ENCODE results near the gene ARFIP2. TPM values are rescaled to one million over a fixed set of nuclear protein-coding genes. Genes with fewer than 3 reads are reported as not detected.

Gene ARFIP2
- total and polyA plus RNA-seq, 10 of the 15 experiments (the other 5 are each of a cell fraction or from before 2014, with no cell fraction given) = 11.7 to 59.8 (median 48.0) TPM

DNA sequence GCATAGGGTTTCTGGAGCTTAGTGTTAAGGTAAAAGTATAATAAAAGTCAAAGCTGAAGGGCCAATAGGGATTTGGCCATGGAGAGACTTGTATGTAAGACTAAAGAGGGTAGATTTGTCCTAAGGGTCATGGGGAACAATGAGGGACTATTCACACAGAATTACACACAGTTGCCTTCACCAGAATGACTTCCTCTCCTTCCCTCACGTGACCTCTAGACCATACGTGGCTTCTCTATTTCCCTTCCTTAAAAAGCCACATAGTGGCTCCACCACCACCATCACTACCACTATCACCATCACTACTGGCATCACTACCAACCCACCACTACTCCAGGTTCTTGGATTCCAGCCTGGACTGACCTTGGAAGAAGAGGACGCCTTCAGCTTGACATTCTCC lies 43.1 kb downstream of the ARFIP2 start (continued):
- no peak for TF ChIP-seq NFYA (IDR thresholded peaks at IDR 0.05; ENCODE audit: borderline replicate concordance, low read depth, low read length)

DNA sequence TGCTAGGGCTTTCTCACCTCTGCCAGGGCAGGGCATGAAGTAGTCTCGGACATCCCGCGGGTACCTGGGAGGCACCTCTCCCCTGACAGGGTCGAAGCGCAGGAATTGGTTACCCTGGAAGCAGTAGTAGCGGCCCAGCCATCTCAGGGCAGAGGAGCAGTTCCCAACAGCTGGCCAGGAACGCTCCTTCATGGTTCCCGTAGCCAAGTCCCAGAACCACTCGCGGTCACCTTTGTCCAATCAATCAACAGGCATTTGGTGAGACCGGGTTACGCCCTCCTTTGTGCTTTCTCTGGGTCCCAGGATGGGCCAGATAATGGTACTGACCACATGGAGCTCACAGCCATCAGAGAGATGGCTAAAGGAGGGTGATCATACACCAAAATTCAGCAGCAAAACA lies 43.7 kb downstream of the ARFIP2 start:
- POLR2A ChIA-PET = interaction anchor here (0.7 kb wide), 1 partner anchor 36 kb away, joined by 3 read pairs; no protein-coding TSS in a partner anchor
- peaks cover 17% of the 10 kb centered on the region for H3K4me1 ChIP-seq (ENCODE audit: control insufficient read depth, insufficient read depth, low read length)
- no peaks in the 10 kb centered on the region for H3K79me2 ChIP-seq (ENCODE audit: control insufficient read depth, insufficient read depth, low read length)
- H3K4me3 ChIP-seq = no peak overlapping the region
- DNase-seq (ENCODE audit: low read depth, low spot score) (no peak), ATAC-seq (no peak), FAIRE-seq (no peak)
- SMC1A ChIA-PET (ENCODE audit: uncharacterized antibody, unreplicated experiment) = interaction anchor here (1.2 to 12.8 kb wide), 3 partner anchors 14 to 68 kb away, joined by 4 to 293 read pairs (median 4); no protein-coding TSS in a partner anchor
- H3K9ac ChIP-seq (ENCODE audit: control insufficient read depth, insufficient read depth, low read length) = no peak overlapping the region
- BruUV-seq (replicated peaks) = no TSS peak
- H3K36me3 ChIP-seq (ENCODE audit: control insufficient read depth in 2 of 2, insufficient read depth in 2 of 2, low read length in 1 of 2) = no peaks in the 10 kb centered on the region
- no peak overlapping the region for H3K27ac ChIP-seq (ENCODE audit: control insufficient read depth, insufficient read depth)
- RAD21 ChIA-PET (ENCODE audit: unreplicated experiment) = interaction anchor here (1.5 to 14.2 kb wide), 2 partner anchors 44 to 58 kb away, joined by 4 to 305 read pairs; partner anchors contain the start of genes ARFIP2 and TIMM10B
- CTCF ChIA-PET = interaction anchor here (0.9 to 17.4 kb wide), 8 partner anchors 8 to 268 kb away, joined by 4 to 560 read pairs (median 7); partner anchors contain the start of genes ARFIP2 and TIMM10B
- TF ChIP-seq CBX3 (IDR thresholded peaks at IDR 0.05; ENCODE audit: borderline replicate concordance, low read depth) = no peak
- no peak for TF ChIP-seq MEF2B (IDR thresholded peaks at IDR 0.05; ENCODE audit: partially characterized antibody, poor library complexity, severe bottlenecking)
- no peak for TF ChIP-seq BMI1 (IDR thresholded peaks at IDR 0.05; ENCODE audit: borderline replicate concordance)
- no peak for TF ChIP-seq CHD2 (IDR thresholded peaks at IDR 0.05; ENCODE audit: borderline replicate concordance, low read depth, low read length)
- no peak for TF ChIP-seq NR2F1 (conservative IDR thresholded peaks at IDR 0.05)
- H3K27me3 ChIP-seq (replicated peaks in 1 of 2; ENCODE audit: control insufficient read depth in 2 of 2, insufficient read depth in 2 of 2, low read length in 1 of 2) = no peaks in the 10 kb centered on the region
- no peaks in the 10 kb centered on the region for H4K20me1 ChIP-seq (ENCODE audit: control insufficient read depth, insufficient read depth)
- WGBS (ENCODE audit: insufficient coverage, insufficient replicate concordance, low lambda C conversion rate, missing lambda C conversion rate) = 97% methylated on average over 11 of the region's 12 CpGs
- no peak overlapping the region for H3K4me2 ChIP-seq (ENCODE audit: control insufficient read depth, insufficient read depth)
- in situ Hi-C loops (cut with MboI) (no loop called here), intact Hi-C loops (cut with micrococcal nuclease; ENCODE audit: unreplicated experiment) (no loop called here)
- H3K9me3 ChIP-seq (replicated peaks; ENCODE audit: control insufficient read depth, insufficient read depth, low read length) = no peaks in the 10 kb centered on the region
- no peak overlapping the region for H2AFZ ChIP-seq (ENCODE audit: control insufficient read depth, low read depth, low read length)

Data from GM12878 (cell line).